Measurements from ENCODE around the gene TCF23.
A peak's percentile ranks its signal among the peaks of the same experiment; 100 is the strongest.

TCF23 gene

GRCh38 chr2:27149570-27150405 lies 984 bp downstream of the TCF23 start:
- Histone ChIP-seq H3K27ac (no peak overlapping the region), H3K27me3 (ENCODE audit: insufficient read depth, low read depth, severe bottlenecking) (no peaks in the 10 kb centered on the region), H3K4me3 (ENCODE audit: low read depth, low read length) (no peak overlapping the region), H3K9me3 (ENCODE audit: severe bottlenecking) (no peaks in the 10 kb centered on the region), H3K36me3 (no peaks in the 10 kb centered on the region)
- no peak for DNase-seq
- TF ChIP-seq CTCF (IDR thresholded peaks at IDR 0.05; ENCODE audit: low read depth, low read length): no peak

GRCh38 chr2:27150639-27151230 lies 1.9 kb downstream of the TCF23 start:
- H3K4me3 ChIP-seq (ENCODE audit: low read depth, low read length): no peak overlapping the region
- H3K27ac ChIP-seq: no peak overlapping the region
- no peaks in the 10 kb centered on the region for H3K27me3 ChIP-seq (ENCODE audit: insufficient read depth, low read depth, severe bottlenecking)
- H3K36me3 ChIP-seq: no peaks in the 10 kb centered on the region
- no peak for TF ChIP-seq CTCF (IDR thresholded peaks at IDR 0.05; ENCODE audit: low read depth, low read length)
- no peaks in the 10 kb centered on the region for H3K9me3 ChIP-seq (ENCODE audit: severe bottlenecking)
- DNase-seq: no peak

- Histone ChIP-seq H3K4me3 (ENCODE audit: low read depth, low read length) (no peak overlapping the region), H3K27me3 (ENCODE audit: insufficient read depth, low read depth, severe bottlenecking) (no peaks in the 10 kb centered on the region), H3K9me3 (ENCODE audit: severe bottlenecking) (no peaks in the 10 kb centered on the region), H3K27ac (no peak overlapping the region), H3K36me3 (no peaks in the 10 kb centered on the region)
- TF ChIP-seq CTCF (IDR thresholded peaks at IDR 0.05; ENCODE audit: low read depth, low read length): peak; percentile 35
- DNase-seq: peak; percentile 37
Measured at GRCh38 chr2:27152102-27152795, 3.4 kb downstream of the TCF23 start.

- TF ChIP-seq CTCF (IDR thresholded peaks at IDR 0.05; ENCODE audit: low read depth, low read length): no peak
- DNase-seq: no peak
- no peaks in the 10 kb centered on the region for H3K27me3 ChIP-seq (ENCODE audit: insufficient read depth, low read depth, severe bottlenecking)
- no peak overlapping the region for H3K4me3 ChIP-seq (ENCODE audit: low read depth, low read length)
- no peaks in the 10 kb centered on the region for H3K9me3 ChIP-seq (ENCODE audit: severe bottlenecking)
- no peak overlapping the region for H3K27ac ChIP-seq
- no peaks in the 10 kb centered on the region for H3K36me3 ChIP-seq
Measured at GRCh38 chr2:27152796-27153464, 4.1 kb downstream of the TCF23 start.

- Histone ChIP-seq H3K27ac (no peak overlapping the region), H3K9me3 (ENCODE audit: severe bottlenecking) (no peaks in the 10 kb centered on the region), H3K36me3 (no peaks in the 10 kb centered on the region), H3K27me3 (ENCODE audit: insufficient read depth, low read depth, severe bottlenecking) (no peaks in the 10 kb centered on the region), H3K4me3 (ENCODE audit: low read depth, low read length) (no peak overlapping the region)
- TF ChIP-seq CTCF (IDR thresholded peaks at IDR 0.05; ENCODE audit: low read depth, low read length): no peak
- no peak for DNase-seq
Measured at GRCh38 chr2:27154488-27154887, 5.7 kb downstream of the TCF23 start.
